Articular chondrocyte of knee joint (primary cell): Measurements from ENCODE around the gene CYS1. TPM values are rescaled to one million over a fixed set of nuclear protein-coding genes. Genes with fewer than 3 reads are reported as not detected.

ENCODE experiments used
- small RNA-seq: library from RNA; depleted of rRNA; stranded (forward); fragments of <200 nt; gene quantifications from one replicate; pipeline ENCODE3, GENCODE V24; 2012
- total RNA-seq: library from RNA; depleted of rRNA; stranded (reverse); fragments of >200 nt; gene quantifications from 2 replicates; pipeline ENCODE4 v1.2.3, GENCODE V29; 2012

Gene CYS1
- total RNA-seq = 5.0 and 8.3 TPM in 2 replicates

GRCh38 chr2:10079870-10080535 lies at the start of gene CYS1:
TSS of gene CYS1 (minus strand) at chr2:10080411. CDS start at chr2:10080223, 188 bp downstream.

GRCh38 chr2:10122500-10123280 lies 42.5 kb upstream of the CYS1 start, which contains the start of gene RRM2:
TSS of gene RRM2 (plus strand) at chr2:10122739. CDS start at chr2:10122799, 60 bp downstream.

DNA sequence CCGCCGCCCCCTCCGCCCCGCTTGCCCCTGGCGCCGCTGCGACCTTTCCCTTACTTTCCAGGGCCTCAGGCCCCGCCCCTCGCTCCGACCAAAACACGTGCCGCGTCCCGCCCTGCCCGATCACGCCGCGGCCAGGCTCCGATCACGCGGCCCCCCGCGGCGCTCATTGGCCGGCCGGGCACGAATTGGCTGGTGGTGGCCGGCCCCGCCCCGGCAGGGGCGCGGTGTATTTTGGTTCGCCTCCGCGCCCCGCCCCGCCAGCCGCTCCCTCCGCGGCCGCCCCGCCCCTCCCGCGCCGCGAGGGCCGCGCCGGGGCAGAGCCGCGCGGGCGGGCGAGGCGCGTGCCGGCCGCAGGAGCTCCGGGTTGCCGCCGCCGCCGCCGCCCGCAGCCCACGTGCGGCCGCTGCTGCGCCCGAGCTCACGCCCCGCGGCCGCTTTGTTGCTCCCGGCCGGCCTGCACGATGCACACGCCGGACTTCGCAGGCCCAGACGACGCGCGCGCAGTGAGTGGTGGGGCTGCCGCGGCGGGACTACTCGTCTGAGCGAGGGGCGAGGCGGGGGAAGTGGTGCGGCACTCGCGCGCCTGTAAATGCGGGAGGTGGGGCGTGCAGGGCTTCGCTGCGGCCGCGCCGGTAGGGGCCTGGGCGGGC lies 36.8 kb downstream of the CYS1 start, which contains the start of gene KLF11:
Gene KLF11 (plus strand): TSS at position 295 of the 650 bp plus-strand sequence. CDS start 167 bp downstream, at position 462.

Small RNA genes lying within 50 kb of the gene (small RNA-seq; reads per million reads assigned to genes)
- not detected for gene RF00568

Other genes with a start within 250 kb of the CYS1 start
- gene TAF1B, start 236.9 kb downstream of the CYS1 start, total RNA-seq = 35.2 and 41.7 TPM in 2 replicates
- 0.54 and 0.78 TPM in 2 replicates for gene GRHL1, start 128.7 kb downstream of the CYS1 start, total RNA-seq
- gene KLF11, start 36.9 kb downstream of the CYS1 start, total RNA-seq = 5.4 and 7.7 TPM in 2 replicates
- gene RRM2, start 42.3 kb upstream of the CYS1 start, total RNA-seq = 20.0 and 32.1 TPM in 2 replicates
- gene HPCAL1, start 222.5 kb upstream of the CYS1 start, total RNA-seq = 20.6 and 24.1 TPM in 2 replicates